Anterior cingulate cortex (tissue), 58 donors: ENCODE measurements around the gene THSD4.

Source experiments
- DNase-seq, 58 donors: peaks; one replicate each; lab custom pipeline; 2025; lab: John Stamatoyannopoulos, UW

Gene THSD4

GRCh38 chr15:71821547-71822129 is 706.4 kb downstream of the THSD4 start:
- DNase-seq, result no peak

GRCh38 chr15:71822890-71823630 is 707.8 kb downstream of the THSD4 start:
- DNase-seq, result no peak

GRCh38 chr15:71823801-71824200 is 708.5 kb downstream of the THSD4 start:
- DNase-seq, result no peak

- DNase-seq, result no peak
These were observed 709.9 kb downstream of the THSD4 start for GRCh38 chr15:71825021-71825730.

GRCh38 chr15:71826196-71826595 is 710.9 kb downstream of the THSD4 start:
- DNase-seq, result no peak

- no peak for DNase-seq
These were observed 715.7 kb downstream of the THSD4 start for GRCh38 chr15:71830981-71831380.
